DND-41 (cell line): ENCODE data around the gene YEATS2.
"Not testable (repeated sequence)": the region's sequence is repeated elsewhere in the genome, so short reads cannot be mapped to it uniquely, and the experiment has no call there.

Experiments used
- ATAC-seq: fragments of 200-7000 bp; cut with Tn5 transposase; 3 replicates; pipeline ENCODE4 v1.9.1; 2021; ENCODE audit warnings: low read depth; ENCODE audit not compliant: insufficient read depth
- DNase-seq: peaks from one replicate; pipeline ENCODE4 v3.0.0-alpha.2; 2020
- H2AFZ ChIP-seq: 2 replicates; pipeline ENCODE4 v1.6.0; 2012; ENCODE audit warnings: low read depth, low read length
- H3K27ac ChIP-seq: 2 replicates; pipeline ENCODE4 v1.5.1; 2012; ENCODE audit warnings: low read length, inconsistent platforms
- H3K27me3 ChIP-seq: fragments of 200-600 bp; sonication (generic); 2 replicates; pipeline ENCODE4 v1.6.0; 2012; ENCODE audit warnings: low read length, mild to moderate bottlenecking, inconsistent platforms; ENCODE audit not compliant: insufficient read depth, poor library complexity
- H3K36me3 ChIP-seq: 2 replicates; pipeline ENCODE4 v1.5.1; 2012; ENCODE audit warnings: low read length, inconsistent platforms; ENCODE audit not compliant: insufficient read depth
- H3K4me1 ChIP-seq: 2 replicates; pipeline ENCODE4 v1.5.1; 2012; ENCODE audit warnings: mild to moderate bottlenecking, low read length; ENCODE audit not compliant: insufficient read depth
- H3K4me2 ChIP-seq: 2 replicates; pipeline ENCODE4 v1.6.0; 2012; ENCODE audit warnings: mild to moderate bottlenecking, moderate library complexity, low read length, inconsistent platforms; ENCODE audit not compliant: insufficient read depth
- H3K4me3 ChIP-seq, 2 experiments: fragments of 200-600 bp in 1 of 2; shearing (Covaris generic) in 1 of 2; 2 replicates each; pipeline ENCODE4 v1.5.1; 2012 to 2016; ENCODE audit warnings: inconsistent platforms in 2 of 2, low read length in 2 of 2, mild to moderate bottlenecking in 2 of 2, low read depth in 1 of 2, moderate library complexity in 1 of 2
- H3K79me2 ChIP-seq: 2 replicates; pipeline ENCODE4 v1.6.0; 2012; ENCODE audit warnings: low read length, inconsistent platforms; ENCODE audit not compliant: insufficient read depth
- H3K9ac ChIP-seq: 2 replicates; pipeline ENCODE4 v1.6.0; 2012; ENCODE audit warnings: low read depth, mild to moderate bottlenecking, inconsistent platforms, low read length, moderate library complexity
- H3K9me3 ChIP-seq: 2 replicates; pipeline ENCODE4 v1.5.1; 2012; ENCODE audit warnings: low read length, moderate library complexity, mild to moderate bottlenecking, inconsistent platforms; ENCODE audit not compliant: insufficient read depth, severe bottlenecking
- H4K20me1 ChIP-seq: 2 replicates; pipeline ENCODE4 v1.6.0; 2012; ENCODE audit warnings: low read length; ENCODE audit not compliant: insufficient read depth
- EZH2 ChIP-seq: IDR thresholded peaks from 3 replicates; pipeline ENCODE4 v1.6.1; 2012; ENCODE audit warnings: borderline replicate concordance, low read depth, mild to moderate bottlenecking, moderate library complexity, low read length, inconsistent platforms; ENCODE audit not compliant: severe bottlenecking
- TF ChIP-seq, protein P1 (sequence below): IDR thresholded peaks from 2 replicates; pipeline ENCODE4 v1.5.1; 2012; ENCODE audit warnings: borderline replicate concordance, low read length, moderate library complexity, mild to moderate bottlenecking; ENCODE audit not compliant: poor library complexity, severe bottlenecking; ENCODE audit errors: extremely low read depth

The YEATS2 gene

DNA sequence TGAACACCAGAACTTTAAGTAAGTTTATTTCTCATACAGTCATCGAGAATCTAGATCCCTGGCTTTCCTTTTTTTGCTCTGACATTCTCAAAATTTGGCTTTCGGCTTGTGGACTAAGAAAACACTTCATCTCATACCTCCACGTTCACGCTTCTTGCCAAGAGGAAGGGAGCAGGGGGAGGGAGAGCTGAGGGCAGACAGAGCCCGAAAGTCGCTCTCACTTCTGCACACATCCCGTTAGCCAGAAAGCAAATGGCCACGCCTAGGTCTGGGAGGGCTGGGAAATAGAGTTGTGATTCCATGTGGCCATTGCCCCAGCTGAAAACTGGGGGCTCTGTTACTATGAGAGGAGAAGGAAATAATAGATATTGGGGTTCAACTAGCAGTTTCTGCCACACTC is 70.5 kb downstream of the YEATS2 start:
- no peak for DNase-seq
- no peaks in the 10 kb centered on the region for H3K79me2 ChIP-seq
- H3K4me1 ChIP-seq = no peaks in the 10 kb centered on the region; the same call in 1 of the 2 replicates
- H2AFZ ChIP-seq = no peak overlapping the region
- no peak overlapping the region for H3K4me3 ChIP-seq
- no peak for ATAC-seq
- no peak overlapping the region for H3K4me2 ChIP-seq
- H4K20me1 ChIP-seq = 0 out of 2 replicates have a peak, but pooled peaks cover 2% of the 10 kb centered on the region
- H3K36me3 ChIP-seq = peaks cover 70% of the 10 kb centered on the region
- no peak overlapping the region for H3K27ac ChIP-seq
- no peak overlapping the region for H3K9ac ChIP-seq
- H3K27me3 ChIP-seq = no peaks in the 10 kb centered on the region
- no peaks in the 10 kb centered on the region for H3K9me3 ChIP-seq
- TF ChIP-seq, protein P1, sequence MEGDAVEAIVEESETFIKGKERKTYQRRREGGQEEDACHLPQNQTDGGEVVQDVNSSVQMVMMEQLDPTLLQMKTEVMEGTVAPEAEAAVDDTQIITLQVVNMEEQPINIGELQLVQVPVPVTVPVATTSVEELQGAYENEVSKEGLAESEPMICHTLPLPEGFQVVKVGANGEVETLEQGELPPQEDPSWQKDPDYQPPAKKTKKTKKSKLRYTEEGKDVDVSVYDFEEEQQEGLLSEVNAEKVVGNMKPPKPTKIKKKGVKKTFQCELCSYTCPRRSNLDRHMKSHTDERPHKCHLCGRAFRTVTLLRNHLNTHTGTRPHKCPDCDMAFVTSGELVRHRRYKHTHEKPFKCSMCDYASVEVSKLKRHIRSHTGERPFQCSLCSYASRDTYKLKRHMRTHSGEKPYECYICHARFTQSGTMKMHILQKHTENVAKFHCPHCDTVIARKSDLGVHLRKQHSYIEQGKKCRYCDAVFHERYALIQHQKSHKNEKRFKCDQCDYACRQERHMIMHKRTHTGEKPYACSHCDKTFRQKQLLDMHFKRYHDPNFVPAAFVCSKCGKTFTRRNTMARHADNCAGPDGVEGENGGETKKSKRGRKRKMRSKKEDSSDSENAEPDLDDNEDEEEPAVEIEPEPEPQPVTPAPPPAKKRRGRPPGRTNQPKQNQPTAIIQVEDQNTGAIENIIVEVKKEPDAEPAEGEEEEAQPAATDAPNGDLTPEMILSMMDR = no peak
- TF ChIP-seq EZH2 = no peak

DNA sequence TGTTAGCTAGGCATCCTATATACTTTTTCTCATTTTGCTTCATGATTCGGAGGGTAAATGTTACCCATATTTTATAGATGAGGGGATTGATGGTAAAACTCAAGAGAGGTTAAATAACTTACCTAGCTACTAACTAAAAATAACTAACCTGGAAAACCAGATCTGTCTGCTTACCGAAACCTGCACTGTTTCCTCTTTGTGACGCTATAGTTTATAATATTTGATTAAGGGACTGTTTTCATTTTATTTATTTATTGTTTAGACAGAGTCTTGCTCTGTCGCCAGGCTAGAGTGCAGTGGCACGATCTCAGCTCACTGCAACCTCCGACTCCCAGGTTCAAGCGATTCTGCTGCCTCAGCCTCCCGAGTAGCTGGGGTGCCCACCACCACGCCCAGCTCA is 71.9 kb downstream of the YEATS2 start:
- no peak overlapping the region for H2AFZ ChIP-seq
- no peak for ATAC-seq
- TF ChIP-seq, protein P1 = no peak
- H3K9ac ChIP-seq = no peak overlapping the region
- 0 out of 2 replicates have a peak, but pooled peaks cover 2% of the 10 kb centered on the region for H4K20me1 ChIP-seq
- no peak overlapping the region for H3K4me2 ChIP-seq
- H3K36me3 ChIP-seq = peaks cover 73% of the 10 kb centered on the region
- no peak overlapping the region for H3K4me3 ChIP-seq
- no peak overlapping the region for H3K27ac ChIP-seq
- no peaks in the 10 kb centered on the region for H3K79me2 ChIP-seq
- H3K27me3 ChIP-seq = no peaks in the 10 kb centered on the region
- H3K4me1 ChIP-seq = no peaks in the 10 kb centered on the region; the same call in 1 of the 2 replicates
- DNase-seq = no peak
- H3K9me3 ChIP-seq = no peaks in the 10 kb centered on the region

- ATAC-seq (no peak), DNase-seq (no peak)
- Histone ChIP-seq H3K79me2 (no peaks in the 10 kb centered on the region), H3K36me3 (peaks cover 78% of the 10 kb centered on the region), H3K4me3 (no peak overlapping the region), H3K4me2 (no peak overlapping the region), H3K27ac (no peak overlapping the region), H3K4me1 (no peaks in the 10 kb centered on the region), H4K20me1 (no peaks in the 10 kb centered on the region), H3K9ac (no peak overlapping the region), H3K27me3 (no peaks in the 10 kb centered on the region), H3K9me3 (no peaks in the 10 kb centered on the region), H2AFZ (no peak overlapping the region)
- TF ChIP-seq EZH2 = no peak
- TF ChIP-seq, protein P1 = no peak
These were observed 77.0 kb downstream of the YEATS2 start for GRCh38 chr3:183774631-183775030.

GRCh38 chr3:183775781-183776180 is 78.2 kb downstream of the YEATS2 start:
- H3K36me3 ChIP-seq = peaks cover 87% of the 10 kb centered on the region
- H3K4me2 ChIP-seq = no peak overlapping the region
- no peak overlapping the region for H3K27ac ChIP-seq

DNA sequence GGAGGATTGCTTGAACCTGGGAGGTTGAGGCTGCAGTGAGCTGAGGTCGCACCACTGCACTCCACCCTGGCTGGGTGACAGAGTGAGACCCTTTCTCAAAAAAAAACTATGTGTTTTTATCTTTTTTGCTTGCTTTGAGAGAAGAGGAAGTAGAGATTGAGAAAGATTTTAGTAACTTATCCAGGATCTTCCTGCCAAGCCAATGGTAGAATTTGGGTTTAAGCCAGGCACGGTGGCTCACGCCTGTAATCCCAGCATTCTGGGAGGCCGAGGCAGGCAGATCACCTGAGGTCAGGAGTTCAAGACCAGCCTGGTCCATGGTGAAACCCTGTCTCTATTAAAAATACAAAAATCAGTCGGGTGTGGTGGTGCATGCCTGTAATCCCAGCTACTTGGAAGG is 78.9 kb downstream of the YEATS2 start:
- H3K27me3 ChIP-seq, DNase-seq, H4K20me1 ChIP-seq, H3K9ac ChIP-seq, ATAC-seq, H3K9me3 ChIP-seq, H2AFZ ChIP-seq, H3K4me1 ChIP-seq, H3K79me2 ChIP-seq, H3K4me2 ChIP-seq, H3K4me3 ChIP-seq, H3K27ac ChIP-seq: not testable (repeated sequence)
- H3K36me3 ChIP-seq = peaks cover 89% of the 10 kb centered on the region

More at GRCh38 chr3:183775781-183776180, 78.2 kb downstream of the YEATS2 start:
- Histone ChIP-seq H3K4me1 (no peaks in the 10 kb centered on the region), H3K79me2 (0 out of 2 replicates have a peak, but pooled peaks cover 3% of the 10 kb centered on the region), H3K4me3 (no peak overlapping the region), H2AFZ (no peak overlapping the region), H3K9me3 (no peaks in the 10 kb centered on the region), H4K20me1 (no peaks in the 10 kb centered on the region), H3K27me3 (no peaks in the 10 kb centered on the region), H3K9ac (no peak overlapping the region)
- TF ChIP-seq EZH2 = no peak
- TF ChIP-seq, protein P1 = no peak
- DNase-seq = no peak
- ATAC-seq = no peak
